Medulla oblongata (tissue), 1 donor: ENCODE measurements around the gene MAP1S.
"Not testable (repeated sequence)": the region's sequence is repeated elsewhere in the genome, so short reads cannot be mapped to it uniquely, and the experiment has no call there.

Experiments used
- DNase-seq: peaks from one replicate; pipeline ENCODE4 v3.0.0-alpha.2; 2015; ENCODE audit errors: extremely low spot score

The MAP1S gene

GRCh38 chr19:17762505-17763229 lies 43.4 kb downstream of the MAP1S start:
- DNase-seq: peak; percentile 52

DNA sequence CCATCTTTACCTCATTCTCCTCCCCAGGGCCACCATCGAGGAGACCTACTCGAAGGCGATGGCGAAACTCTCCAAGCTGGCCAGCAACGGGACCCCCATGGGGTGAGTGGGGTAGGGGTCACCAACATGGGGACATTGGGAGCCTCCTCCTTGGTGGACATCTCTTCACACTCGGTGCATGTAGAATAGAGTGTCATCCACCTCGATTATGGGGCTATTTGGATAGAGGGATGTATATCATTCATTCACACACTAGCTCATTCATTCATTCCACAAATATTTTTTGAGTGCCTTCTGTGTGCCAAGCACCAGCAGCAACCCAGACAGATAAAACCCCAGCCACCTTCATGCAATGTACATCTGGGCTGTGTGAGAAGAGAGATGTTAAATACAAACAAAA lies 45.1 kb downstream of the MAP1S start:
- DNase-seq: no peak

DNA sequence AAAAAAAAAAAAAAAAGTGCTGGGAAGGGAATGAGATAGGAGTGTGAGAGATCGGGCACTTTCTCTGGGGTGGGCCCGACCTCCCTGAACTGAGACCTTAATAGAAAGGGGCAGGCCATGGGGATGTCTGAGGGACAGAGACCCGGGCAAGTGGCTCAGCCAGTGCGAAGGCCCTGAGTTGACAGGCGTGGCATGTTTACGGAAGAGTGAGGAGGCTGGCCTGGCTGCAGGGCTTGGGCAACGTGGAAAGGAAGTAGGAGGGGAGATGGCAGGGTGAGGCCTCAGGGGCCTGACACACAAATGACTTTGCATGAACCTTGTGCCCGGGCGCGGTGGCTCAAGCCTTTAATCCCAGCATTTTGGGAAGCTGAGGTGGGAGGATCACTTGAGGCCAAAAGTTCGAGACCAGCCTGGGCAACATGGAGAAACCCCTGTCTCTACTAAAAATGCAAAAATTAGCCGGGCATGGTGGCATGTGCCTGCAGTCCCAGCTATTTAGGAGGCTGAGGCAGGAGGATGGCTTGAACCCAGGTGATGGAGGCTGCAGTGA lies 45.9 kb downstream of the MAP1S start:
- DNase-seq: peak; percentile 66

DNA sequence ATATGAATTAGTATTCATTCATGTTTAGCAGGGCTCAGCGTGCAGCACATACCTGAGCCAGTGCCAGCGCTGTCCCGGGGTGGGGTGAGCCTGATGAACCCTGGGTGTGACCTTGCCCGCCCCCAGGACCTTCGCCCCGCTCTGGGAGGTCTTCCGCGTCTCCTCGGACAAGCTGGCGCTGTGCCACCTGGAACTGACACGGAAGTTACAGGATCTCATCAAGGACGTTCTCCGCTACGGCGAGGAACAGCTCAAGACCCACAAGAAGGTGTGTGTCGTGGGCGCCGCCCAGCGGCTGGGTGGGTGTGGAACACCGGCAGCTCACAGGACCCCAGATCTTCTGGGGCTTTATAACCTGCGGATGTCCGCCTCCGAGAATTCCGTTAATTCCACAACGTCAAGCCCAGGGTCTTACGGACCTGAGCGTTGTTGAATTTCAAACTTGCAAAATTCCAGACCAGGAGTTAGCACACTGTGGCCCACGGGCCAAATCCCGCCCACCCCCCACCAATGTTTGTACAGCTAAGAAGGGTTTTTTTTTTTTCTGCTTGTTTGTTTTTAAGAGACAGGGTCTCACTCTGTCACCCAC lies 47.4 kb downstream of the MAP1S start:
- DNase-seq: peak; percentile 78

- no peak for DNase-seq
Measured at GRCh38 chr19:17767559-17767958, 48.3 kb downstream of the MAP1S start.

GRCh38 chr19:17770613-17771012 lies 51.3 kb downstream of the MAP1S start:
- DNase-seq: no peak

DNA sequence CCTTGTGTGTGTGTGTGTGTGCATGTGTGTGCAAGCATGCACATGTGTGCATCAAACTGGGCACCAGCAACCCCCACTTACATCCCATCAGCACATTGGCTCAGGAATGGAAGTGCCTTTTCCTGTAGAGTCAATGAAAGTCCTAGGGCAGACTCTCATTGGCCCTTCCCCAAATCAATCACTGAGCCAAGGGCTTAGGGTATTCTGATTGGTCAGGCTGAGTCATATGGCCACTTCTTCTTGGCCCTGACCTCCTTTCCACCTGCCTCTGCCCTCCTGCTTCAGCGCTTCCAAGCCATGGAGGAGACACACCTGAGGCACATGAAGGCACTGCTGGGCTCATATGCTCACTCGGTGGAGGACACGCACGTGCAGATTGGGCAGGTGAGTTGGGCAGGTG lies 52.9 kb downstream of the MAP1S start:
- DNase-seq: no peak

- DNase-seq: peak; percentile 27
Measured at GRCh38 chr19:17775245-17775927, 56.1 kb downstream of the MAP1S start.

- DNase-seq: no peak
Measured at GRCh38 chr19:17775991-17776803, 56.9 kb downstream of the MAP1S start.

DNA sequence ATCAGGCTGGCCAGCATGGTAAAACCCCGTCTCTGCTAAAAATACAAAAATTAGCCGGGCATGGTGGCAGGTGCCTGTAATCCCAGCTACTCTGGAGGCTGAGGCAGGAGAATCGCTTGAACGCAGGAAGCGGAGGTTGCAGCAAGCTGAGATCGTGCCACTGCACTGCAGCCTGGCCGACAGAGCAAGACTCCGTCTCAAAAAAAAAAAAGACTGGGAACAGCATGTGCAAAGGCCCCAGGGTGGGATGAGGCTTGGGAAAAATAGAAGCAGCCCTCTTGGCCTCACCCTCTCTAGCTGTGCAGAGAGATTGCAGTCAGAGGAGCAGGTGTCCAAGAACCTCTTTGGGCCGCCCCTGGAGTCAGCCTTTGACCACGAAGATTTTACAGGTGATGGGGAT lies 58.6 kb downstream of the MAP1S start:
- not testable (repeated sequence) for DNase-seq

- no peak for DNase-seq
Measured at GRCh38 chr19:17778251-17778967, 59.1 kb downstream of the MAP1S start.

- peak; percentile 72 for DNase-seq
Measured at GRCh38 chr19:17778968-17779929, 60.0 kb downstream of the MAP1S start.

DNA sequence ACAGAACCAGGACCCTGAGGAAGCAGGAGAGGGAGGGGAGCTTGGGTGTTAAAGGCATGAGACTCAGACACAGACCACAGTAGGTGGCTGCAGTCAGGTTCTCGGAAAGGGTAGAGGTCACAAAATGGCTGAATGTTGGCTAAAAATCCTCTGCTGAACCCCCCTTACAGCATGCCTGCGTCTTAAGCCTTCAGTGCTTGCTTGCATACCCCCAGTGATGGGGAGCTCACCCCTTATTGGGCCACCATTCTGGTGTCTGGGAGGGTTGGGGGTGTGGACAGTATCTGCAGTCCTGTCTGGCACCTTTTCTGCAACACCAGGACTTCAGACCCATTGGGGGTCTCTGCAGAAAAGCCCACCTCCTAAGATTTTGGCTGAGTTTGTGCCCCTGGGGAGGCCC lies 61.5 kb downstream of the MAP1S start:
- DNase-seq: no peak

GRCh38 chr19:17783721-17784120 lies 64.4 kb downstream of the MAP1S start:
- not testable (repeated sequence) for DNase-seq
